ACHN (cell line): ENCODE results near the gene GLCCI1.
A peak's percentile ranks its signal among the peaks of the same experiment; 100 is the strongest.
"Not testable (repeated sequence)": the region's sequence is repeated elsewhere in the genome, so short reads cannot be mapped to it uniquely, and the experiment has no call there.

Source experiments
- DNase-seq: peaks from one replicate; pipeline ENCODE4 v3.0.0-alpha.2; 2015
- in situ Hi-C: cut with HindIII; loops from 2 replicates; pipeline ENCODE4 v1.10.0; 2017; ENCODE audit warnings: low sequenced_read_pairs, low pct_ligation_motif_present, low pct_unique_long_range_greater_than_20kb

GLCCI1 gene

DNA sequence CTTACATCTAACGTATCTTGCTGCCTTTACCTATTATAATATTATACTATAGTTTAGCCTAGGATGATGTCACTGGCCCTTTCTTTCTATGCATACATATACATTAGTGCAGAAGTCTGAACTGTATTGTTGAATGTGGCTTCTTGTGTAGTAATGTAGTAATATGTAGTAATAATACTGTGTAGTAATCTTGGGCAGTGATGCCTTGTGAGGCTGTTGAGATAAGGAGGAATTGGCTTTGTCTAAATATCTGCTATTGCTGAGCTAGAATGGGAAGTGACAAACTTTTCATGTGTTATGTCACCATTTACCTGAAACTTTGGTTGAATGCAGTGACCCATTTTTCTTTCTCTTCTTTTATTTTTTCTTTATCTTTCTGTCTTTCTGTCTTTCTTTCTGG lies 11.0 kb downstream of the GLCCI1 start:
- no peak for DNase-seq
- in situ Hi-C loops: no loop called here

DNA sequence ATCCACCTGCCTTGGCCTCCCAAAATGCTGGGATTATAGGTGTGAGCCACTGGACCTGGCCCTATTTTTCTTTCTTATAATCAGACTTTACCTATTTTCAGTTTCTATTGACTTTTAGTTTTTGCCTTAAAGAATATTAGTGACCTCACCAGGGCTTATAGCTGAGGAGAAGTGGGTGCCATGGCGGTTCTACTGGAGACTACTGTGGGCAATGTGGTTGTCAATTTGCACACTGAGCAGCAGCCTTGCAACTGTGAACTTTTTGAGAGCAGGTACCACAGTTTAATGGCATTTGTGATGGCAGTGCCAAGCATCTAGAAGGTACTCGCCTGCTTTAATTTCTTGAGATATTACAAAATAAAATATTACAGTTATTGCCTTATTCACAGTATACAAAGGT lies 11.5 kb downstream of the GLCCI1 start:
- DNase-seq: no peak
- in situ Hi-C loops: no loop called here

DNA sequence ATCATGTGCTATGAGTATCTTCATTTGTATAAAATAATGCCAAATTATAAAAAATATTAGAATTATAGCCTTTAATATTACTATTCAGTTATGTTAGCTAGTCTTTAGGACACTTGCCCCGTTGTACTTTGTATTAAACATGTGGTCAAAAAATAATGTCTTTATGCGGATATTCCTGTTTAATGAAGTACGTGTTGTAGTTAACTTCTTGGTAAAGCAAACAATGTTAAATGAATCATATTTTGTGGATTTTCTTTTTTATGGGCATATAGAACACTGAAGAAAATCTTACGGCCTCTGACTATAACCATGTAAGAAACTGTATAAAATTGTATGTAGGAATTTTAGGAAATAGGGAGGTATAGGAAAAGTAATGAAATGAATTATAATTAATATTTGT lies 14.3 kb downstream of the GLCCI1 start:
- no peak for DNase-seq
- in situ Hi-C loops: no loop called here

DNA sequence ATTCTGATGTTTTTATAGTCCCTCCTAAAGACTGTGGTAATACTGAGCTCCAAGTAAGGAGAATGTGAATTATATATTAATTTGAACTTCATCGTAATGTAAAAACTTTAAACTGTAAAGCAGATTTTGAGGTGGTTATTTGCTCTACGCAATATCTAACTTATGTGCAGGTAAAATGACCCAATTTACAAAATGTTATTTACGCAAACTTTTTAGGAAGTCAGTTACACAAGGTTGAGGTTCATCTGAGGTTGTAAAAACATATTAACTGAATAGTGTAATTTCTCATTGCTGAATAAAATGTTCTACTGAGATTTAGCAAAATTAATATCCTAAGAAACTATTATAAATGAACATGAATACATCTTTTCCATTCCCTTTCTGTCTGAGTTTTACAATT lies 15.8 kb downstream of the GLCCI1 start:
- in situ Hi-C loops: no loop called here
- no peak for DNase-seq

DNA sequence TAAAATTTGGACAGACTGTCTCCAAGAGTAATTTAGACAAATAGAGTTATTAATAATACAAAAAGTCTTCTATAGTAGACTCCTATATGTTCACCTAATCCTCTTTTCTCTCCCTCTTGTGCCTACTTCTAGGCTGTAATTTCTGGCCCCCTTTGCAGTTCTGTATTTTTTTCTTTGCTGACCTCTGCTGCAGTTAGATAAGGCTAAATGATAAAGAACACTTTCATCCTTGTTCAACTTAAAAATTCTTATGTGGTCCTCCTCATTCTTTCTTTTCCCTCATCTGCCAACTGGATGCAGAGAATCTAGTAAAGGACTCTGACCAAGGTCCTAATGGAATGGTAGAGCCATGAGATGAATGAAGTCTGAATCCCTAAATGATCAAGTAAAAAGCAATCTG lies 20.1 kb downstream of the GLCCI1 start:
- no peak for DNase-seq
- in situ Hi-C loops: no loop called here

DNA sequence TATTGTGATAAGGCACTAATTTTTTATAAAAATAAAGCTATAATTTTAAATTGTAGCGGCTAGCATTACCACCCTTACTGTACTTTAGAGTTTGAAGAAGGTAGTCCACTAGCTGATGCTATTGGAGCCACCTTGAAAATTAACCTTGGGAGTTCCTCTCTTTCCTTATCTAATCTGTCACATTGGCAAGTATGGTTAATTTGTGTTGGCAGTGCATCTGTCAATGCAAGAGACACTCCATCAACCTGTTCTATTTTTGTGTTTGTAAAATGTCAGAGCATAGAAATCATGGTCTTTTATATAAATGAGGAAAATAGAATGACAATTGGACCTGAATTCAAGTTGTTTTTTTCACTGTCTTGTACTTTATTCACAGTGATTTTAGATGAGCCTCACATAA lies 20.5 kb downstream of the GLCCI1 start:
- DNase-seq: no peak
- in situ Hi-C loops: no loop called here

DNA sequence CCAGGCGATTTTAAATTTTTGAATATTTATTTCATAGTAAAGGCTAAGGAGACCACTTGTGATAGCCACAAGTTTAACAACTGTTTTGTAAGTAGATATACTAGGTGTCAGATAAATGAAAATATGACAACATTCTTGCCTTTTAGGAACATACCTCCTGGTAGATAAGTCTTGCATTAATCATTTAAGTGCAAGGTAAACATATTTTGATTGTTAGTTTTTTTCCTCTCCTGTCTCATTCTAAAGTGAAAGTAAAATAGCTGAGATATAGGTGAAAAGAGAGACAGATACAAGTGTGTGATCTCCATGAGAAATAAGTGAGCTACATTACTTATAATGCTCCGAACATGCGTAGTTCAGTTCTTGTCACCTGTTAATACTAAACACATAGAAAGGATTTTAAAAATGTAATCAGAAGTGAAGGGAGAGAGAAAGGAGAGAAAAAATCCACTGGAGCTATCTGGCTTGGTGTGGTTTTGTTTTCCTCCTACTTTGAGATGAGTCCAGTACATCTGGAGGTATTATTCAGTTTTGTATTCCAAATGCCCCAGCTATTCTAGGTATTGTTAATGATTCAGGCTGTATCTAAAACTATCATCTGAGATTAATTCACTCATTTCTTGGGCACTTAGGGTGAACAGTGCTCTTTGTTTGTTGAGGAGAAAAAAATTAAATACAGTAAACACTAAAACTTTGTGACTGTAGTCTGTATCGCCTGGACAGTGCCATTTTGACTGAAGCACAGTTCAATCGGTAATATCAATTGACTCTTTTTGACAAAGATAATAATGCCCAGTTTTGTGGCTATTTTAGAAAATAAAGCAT lies 21.2 kb downstream of the GLCCI1 start:
- in situ Hi-C loops: no loop called here

DNA sequence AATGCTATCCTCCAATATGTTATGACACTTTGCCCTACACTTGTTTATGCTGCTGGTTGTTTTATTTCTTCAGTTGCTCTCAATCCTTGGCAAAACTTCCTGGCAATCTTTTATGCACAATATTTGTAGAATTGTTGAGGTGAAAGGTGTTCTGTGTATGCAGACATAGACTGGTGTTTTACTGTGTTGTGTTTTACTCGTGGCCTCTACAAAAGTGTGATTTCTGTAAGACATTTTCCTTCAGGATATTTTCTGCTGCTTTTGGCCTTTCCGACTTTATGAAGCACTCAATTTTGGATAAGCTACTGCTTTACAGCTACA lies 21.8 kb downstream of the GLCCI1 start:
- DNase-seq: no peak
- in situ Hi-C loops: no loop called here

More for the DNA sequence above, 21.2 kb downstream of the GLCCI1 start:
- DNase-seq: no peak

DNA sequence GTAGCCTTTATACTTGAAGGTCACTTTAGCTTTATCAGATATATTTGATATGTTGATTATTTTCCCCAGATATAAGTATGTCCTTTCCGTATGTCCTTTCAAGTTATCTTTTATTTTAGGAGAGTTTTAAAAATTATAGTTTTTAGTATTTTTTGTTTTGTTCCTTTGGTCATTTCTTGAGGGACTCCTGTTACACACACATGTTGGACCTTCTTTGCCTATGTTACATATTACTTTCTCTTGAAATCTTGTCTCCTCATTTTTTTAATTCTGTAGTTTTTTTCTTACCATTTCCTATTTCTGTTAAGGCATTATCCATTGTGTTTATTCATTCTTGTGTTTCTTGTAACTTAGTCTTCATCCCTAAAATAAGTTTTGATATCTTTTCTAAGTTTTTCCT lies 23.9 kb downstream of the GLCCI1 start:
- DNase-seq: peak; percentile 53
- in situ Hi-C loops: no loop called here

DNA sequence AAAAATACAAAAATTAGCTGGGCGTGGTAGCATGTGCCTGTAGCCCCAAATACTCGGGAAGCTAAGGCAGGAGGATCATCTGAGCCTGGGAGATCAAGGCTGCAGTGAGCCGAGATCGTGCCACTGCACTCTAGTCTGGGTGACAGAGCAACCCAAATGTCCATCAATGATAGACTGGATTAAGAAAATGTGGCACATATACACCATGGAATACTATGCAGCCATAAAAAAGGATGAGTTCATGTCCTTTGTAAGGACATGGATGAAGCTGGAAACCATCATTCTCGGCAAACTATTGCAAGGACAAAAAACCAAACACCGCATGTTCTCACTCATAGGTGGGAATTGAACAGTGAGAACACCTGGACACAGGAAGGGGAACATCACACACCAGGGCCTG lies 26.8 kb downstream of the GLCCI1 start:
- in situ Hi-C loops, DNase-seq: not testable (repeated sequence)

DNA sequence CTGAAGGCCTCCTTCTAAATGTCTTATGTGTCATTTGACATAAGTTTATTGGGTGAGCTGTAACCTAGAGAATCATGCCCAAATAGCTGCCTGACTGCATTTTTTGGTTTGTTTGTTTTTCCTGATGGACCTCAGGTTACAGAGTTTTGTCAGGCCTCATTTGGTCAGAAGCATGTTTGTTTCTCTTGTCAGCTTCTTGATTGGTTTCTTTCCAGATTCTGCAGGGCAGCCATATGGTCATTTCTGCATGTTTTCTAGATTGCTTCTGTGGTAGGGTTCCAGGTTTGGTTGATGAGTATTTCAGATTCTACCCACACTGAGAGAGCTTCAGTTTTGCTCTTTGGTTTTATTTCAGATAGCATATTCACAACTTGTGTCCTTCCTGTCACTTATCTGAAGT lies 28.0 kb downstream of the GLCCI1 start:
- DNase-seq: no peak
- in situ Hi-C loops: no loop called here

DNA sequence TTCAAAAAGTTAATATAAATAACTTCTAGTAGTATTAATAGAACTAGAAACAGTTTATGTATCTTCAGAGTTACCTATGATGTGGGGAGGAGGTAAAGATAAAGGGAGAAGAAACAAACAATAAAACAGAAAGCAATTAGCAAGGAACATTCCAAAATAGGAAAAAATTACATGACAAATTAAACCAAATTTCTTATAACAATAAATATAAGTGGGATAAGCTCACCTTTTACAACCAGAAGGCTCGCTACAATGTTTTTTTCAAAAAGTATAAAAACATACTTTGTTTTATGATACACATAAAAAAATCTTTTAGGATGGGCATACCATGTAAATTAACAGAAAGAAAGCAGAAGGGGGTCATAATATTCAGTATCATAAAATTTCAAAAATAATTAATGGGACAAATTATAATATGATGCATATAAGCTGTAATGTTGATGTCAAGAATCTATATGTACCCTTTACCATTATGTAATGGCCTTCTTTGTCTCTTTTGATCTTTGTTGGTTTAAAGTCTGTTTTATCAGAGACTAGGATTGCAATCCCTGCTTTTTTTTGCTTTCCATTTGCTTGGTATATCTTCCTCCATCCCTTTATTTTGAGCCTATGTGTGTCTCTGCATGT lies 31.8 kb downstream of the GLCCI1 start:
- in situ Hi-C loops: no loop called here
- no peak for DNase-seq

DNA sequence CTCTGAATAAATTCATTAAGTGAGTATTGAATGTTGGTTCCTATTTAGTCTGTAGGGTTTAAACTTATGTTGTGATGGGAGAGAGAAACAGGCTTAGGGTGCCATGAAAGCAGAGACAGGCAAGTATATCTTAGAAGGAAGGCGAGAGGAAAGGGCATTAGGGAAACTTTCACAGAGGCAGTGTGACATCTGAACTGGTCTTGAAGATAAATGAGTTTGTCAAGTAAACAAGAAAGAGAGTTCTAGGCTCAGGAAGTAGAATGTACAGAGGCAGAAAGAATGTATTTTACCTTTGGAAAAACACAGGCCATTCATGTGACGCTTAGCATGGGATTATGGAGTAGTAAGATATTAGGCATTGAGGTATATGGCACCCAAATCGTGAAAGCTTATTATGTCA lies 34.5 kb downstream of the GLCCI1 start:
- in situ Hi-C loops: no loop called here

DNA sequence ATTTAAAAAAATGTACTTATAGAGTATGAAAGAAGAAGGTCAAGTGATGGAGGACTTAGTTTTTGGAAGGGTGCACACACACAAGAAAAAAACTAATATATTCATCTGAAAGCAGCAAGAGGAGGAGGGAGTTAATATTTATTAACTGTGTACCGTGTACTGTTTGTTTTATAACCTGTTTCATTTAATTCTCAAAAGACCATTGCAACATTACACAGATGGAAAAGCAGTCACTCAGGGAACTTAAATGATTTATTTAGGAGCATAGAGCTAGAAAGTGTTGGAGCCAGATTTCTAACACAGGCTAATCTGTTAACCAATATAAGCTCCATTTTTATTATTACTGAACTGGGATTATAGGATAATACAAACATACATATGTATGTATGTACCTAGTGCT lies 36.7 kb downstream of the GLCCI1 start:
- in situ Hi-C loops: no loop called here
- no peak for DNase-seq

More for the DNA sequence above, 34.5 kb downstream of the GLCCI1 start:
- no peak for DNase-seq

DNA sequence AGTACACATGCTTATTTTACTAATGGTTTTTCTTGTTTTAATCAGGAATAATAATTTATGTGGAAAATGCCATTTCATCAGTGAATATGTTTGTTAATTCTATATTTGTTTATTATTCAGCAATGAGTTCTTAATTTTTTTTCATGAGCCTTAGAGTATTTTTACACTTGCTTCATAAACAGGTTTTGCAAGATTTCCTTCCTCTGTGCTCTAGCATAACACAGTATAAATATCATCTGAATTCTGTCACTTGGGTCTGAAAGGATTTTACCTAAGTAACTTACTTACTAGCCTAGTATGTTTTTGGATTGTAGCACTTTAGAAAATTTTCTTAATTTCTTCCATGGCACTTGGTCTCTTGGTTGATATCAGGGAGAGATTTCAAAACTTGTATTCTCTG lies 45.8 kb downstream of the GLCCI1 start:
- DNase-seq: no peak
- in situ Hi-C loops: no loop called here

DNA sequence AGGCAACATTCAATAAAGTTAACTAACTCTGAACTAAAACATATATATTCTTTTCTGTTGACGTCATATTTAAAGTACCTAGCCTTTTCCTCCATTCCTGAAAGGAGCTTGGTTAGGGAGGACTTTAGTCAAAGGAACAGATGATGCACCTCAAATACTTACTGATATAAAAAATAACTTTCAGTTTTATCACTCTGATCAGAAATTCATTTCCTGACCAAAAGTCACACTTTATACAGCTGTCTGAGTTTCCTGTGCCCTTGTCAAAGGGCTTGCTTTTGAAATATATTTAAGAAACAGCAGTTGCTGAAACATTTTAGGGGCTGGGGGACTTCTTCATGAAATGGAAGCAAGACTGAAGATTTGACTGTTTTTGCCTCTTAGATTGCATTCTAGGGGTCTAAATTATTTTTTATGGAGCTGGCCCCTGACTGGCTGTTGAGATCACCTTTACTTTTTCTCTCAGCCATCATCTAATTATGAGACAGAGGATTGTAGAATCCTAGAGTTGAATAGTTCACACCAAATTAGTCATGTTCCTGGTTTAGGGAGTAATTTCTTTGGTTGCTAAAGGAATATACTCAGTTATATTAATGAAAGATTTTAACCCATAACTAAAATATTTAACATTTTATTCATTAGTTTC lies 46.6 kb downstream of the GLCCI1 start:
- in situ Hi-C loops: no loop called here
- no peak for DNase-seq

DNA sequence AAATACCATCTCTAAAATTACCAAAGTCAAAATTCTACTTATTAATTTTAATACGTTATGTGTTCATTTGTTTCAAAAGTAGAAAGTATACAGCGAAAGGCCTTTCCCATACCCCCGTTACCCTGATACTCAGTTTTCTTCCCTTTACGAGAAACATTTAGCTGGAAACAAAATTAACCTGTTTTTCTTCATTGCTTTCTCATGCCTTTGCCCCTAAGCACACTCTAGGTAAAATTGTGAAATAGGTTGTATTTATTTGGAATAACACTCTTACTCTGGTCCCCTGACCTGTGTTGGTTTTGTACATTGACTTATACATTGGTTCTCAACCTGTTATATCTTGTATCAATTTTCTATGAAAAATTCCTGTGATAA lies 47.1 kb downstream of the GLCCI1 start:
- in situ Hi-C loops: no loop called here
- DNase-seq: no peak

DNA sequence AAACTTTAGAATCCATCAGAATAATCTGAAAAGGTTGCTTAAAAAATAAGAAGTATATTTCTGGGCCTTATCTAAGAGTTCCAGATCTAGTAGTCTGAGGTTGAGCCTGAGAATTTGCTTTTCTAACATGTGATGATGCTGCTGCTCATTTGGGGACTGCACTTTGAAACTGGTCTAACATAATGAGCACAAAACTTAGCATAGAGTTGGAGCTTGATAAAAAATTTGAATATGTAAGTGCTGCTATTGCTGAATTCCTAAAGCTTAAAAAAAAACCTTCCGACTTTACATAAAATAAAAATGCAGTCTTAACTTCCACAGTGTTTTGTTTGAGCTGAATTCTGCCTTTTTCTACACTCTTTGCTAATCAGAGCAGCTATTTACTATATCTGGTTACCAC lies 48.8 kb downstream of the GLCCI1 start:
- in situ Hi-C loops: no loop called here
- no peak for DNase-seq

DNA sequence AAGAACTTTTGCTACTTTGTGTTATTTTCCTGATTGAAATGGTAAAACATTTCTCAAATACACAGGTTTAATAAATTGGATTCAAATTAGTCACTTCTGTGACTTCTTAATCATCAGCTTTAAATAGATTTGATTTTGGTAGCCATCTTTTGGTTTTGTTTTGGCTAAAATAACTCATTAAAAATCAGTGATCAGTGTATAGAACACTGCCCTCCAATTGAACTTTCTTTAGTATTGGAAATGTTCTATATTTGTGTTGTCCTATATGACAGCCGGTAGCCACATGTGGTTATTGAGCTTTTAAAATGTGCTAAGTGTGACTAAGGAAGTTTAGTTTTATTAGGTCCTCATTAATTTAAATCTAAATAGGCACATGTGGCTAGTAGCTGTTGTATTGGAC lies 50.4 kb downstream of the GLCCI1 start:
- DNase-seq: no peak
- in situ Hi-C loops: no loop called here

DNA sequence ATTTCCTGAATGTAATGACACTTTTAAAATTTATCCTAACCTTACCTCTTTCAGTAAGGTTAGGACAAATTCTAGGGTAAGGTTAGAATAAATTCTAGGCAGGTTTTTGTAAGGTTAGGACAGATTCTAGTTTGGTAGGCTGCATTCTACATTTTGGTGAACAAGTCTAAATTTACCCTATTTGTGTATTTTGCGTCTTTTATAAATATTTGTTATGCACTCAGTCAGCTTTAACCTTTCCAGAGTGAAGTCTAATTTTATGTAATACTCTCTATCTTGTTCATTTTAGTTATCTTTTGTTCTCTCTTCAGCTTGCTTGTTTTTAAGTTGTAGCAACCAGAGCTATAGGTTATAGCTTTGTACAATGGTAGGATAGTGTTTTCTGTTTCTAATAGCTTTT lies 54.0 kb downstream of the GLCCI1 start:
- no peak for DNase-seq
- in situ Hi-C loops: no loop called here
